Frontal cortex (tissue), 4 donors: ENCODE results near the gene ROPN1. TPM values are rescaled to one million over a fixed set of nuclear protein-coding genes. Genes with fewer than 3 reads are reported as not detected.
"Not testable (repeated sequence)": the region's sequence is repeated elsewhere in the genome, so short reads cannot be mapped to it uniquely, and the experiment has no call there.

Source experiments
- DNase-seq, 2 donors: peaks; one replicate each; pipeline ENCODE4 v3.0.0; 2012; ENCODE audit warnings: low spot score in 2 of 2
- FAIRE-seq: peaks from 2 replicates; lab custom pipeline; 2012; peaks lifted over from hg19 to GRCh38; lab: Jason Lieb, UNC
- total RNA-seq: library from RNA; depleted of rRNA; stranded (reverse); fragments of >200 nt; gene quantifications from one replicate; pipeline ENCODE4 v1.2.3, GENCODE V29; 2014
- donor health status: control.
- donor health status: control.
- donor health status: control.

The ROPN1 gene
- total RNA-seq, 1 donor from 2014 or later = not detected

DNA sequence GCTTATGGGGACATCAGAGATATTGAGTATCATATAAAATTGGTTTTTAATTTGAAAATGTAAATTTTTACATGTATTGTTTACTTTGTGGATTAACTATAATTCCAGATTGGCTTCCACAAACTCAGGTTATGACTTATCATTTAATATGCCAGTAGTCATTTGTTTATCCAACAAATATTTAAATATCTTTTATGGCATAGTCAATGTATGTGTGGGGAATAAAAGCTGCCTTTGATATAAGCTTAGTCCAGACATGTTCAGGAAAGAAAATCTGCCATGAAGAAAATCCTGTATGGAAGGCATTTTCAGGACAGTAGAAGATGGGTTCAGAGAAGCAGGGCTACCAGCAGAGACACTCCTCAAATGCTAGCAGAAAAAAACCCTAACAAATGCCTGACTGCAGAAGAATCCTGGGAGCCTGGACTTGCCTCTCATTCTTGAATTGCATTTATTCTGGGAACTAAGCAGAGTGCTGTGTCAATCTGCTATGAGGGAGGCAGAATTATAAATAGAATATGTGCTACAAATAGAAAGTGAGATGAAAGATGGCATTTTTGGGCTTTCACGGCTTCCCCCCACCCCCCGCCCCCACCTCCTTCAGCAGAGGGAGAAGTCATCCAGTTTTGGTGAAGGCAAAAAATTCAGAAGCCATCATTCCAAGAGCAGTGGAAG is 10.6 kb upstream of the ROPN1 start:
- DNase-seq, FAIRE-seq: not testable (repeated sequence)

- not testable (repeated sequence) for DNase-seq, FAIRE-seq
These were observed 9.4 kb upstream of the ROPN1 start for GRCh38 chr3:124001366-124001765.

DNA sequence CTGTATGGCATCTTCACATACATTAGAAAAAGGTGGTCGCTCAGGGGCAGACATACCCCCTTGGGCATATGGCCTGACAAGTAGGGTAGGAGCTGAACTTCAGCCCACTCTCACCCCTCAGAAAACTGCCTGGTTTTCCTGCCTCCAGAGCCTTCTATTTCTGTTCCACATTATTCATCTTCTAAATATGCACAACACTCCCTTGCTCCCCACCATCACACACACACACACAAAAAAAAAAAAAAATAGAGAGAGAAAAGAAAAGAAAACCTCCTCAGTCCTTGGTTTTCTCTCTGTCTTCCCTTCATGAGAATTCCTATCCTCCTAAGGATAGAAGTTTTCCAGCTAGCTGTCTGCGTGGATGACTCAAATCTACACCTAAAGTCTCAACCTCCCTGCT is 5.6 kb upstream of the ROPN1 start:
- DNase-seq (no peak), FAIRE-seq (no peak)

DNA sequence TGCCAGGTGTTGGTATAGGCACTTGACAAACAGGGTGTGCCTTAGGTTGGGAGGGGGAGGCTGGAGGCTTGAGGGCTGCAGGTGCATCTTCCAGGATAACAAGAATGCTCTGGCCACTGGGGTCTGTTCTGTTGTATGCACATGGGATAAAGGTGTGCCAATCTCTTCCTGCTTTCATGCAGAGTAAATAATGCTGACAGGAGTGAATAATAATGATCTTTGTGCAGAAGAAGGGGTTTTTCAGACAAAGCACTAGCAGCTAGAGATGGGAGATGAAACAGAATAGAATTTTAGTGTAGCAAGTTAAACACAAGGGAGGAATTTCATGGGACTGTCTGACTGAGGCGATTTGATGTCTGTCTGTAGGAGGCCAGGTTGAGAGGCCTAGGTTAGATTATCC is 1.9 kb upstream of the ROPN1 start:
- FAIRE-seq (no peak), DNase-seq (no peak)

- DNase-seq = no peak
- FAIRE-seq = no peak
These were observed 5.5 kb downstream of the ROPN1 start for GRCh38 chr3:123986427-123986826.

GRCh38 chr3:123984957-123985356 is 7.0 kb downstream of the ROPN1 start:
- DNase-seq (no peak), FAIRE-seq (no peak)

- DNase-seq (no peak), FAIRE-seq (no peak)
These were observed 7.6 kb downstream of the ROPN1 start for GRCh38 chr3:123984350-123984749.

- DNase-seq, FAIRE-seq: not testable (repeated sequence)
These were observed 10.6 kb downstream of the ROPN1 start for GRCh38 chr3:123981317-123981716.

DNA sequence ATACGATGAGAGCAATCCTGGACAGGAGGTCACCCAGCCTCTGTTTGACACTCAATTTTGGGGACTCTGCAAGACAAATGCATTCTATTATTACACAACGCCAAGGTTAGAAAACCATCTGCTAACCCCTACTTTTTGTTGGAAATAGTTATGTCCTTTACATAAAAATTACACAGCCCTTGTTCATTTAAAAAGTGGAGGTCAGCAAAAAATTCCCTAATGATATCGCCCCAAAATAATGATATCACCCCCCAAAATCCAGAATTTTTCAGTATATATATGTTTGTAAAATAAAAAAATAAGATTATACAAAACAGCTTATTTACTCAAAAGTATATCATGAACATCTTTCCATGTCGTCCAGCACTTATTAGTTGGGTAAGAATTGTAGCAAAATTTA is 11.4 kb downstream of the ROPN1 start:
- DNase-seq = no peak
- no peak for FAIRE-seq

- FAIRE-seq = not testable (repeated sequence)
These were observed 12.1 kb downstream of the ROPN1 start for GRCh38 chr3:123979525-123980501.

GRCh38 chr3:123976904-123977303 is 15.0 kb downstream of the ROPN1 start:
- FAIRE-seq = not testable (repeated sequence)

More at GRCh38 chr3:123979525-123980501, 12.1 kb downstream of the ROPN1 start:
- DNase-seq = peak in 1 of 2 donors; percentile 25

GRCh38 chr3:123976181-123976898 is 15.6 kb downstream of the ROPN1 start:
- not testable (repeated sequence) for DNase-seq, FAIRE-seq

More at GRCh38 chr3:123976904-123977303, 15.0 kb downstream of the ROPN1 start:
- not testable (repeated sequence) for DNase-seq

GRCh38 chr3:123975030-123975429 is 16.9 kb downstream of the ROPN1 start:
- FAIRE-seq, DNase-seq: not testable (repeated sequence)

GRCh38 chr3:123971406-123971805 is 20.5 kb downstream of the ROPN1 start:
- DNase-seq = no peak
- no peak for FAIRE-seq

- not testable (repeated sequence) for FAIRE-seq, DNase-seq
These were observed 24.7 kb downstream of the ROPN1 start for GRCh38 chr3:123967260-123967659.

- not testable (repeated sequence) for FAIRE-seq
These were observed 25.1 kb downstream of the ROPN1 start for GRCh38 chr3:123966799-123967198.

GRCh38 chr3:123964793-123965192 is 27.1 kb downstream of the ROPN1 start:
- not testable (repeated sequence) for DNase-seq, FAIRE-seq

More at GRCh38 chr3:123966799-123967198, 25.1 kb downstream of the ROPN1 start:
- DNase-seq = not testable (repeated sequence)

DNA sequence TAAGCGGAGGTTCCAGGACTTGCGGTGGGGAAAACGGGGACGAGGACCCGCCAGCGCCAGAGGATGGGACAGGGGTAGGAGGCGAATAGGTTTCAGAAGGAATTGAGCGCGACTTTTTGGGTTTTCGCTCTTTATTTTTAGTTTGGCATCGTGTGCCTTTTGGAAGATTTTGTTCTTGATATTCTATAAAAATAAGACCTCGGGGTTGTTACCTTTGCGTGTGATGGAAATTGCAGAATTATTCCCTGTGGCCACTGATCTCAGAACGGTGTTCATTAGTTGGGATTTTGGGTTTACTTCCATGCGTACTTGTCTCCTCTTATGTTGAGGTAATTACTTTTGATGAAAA is 30.4 kb downstream of the ROPN1 start:
- no peak for DNase-seq
- FAIRE-seq = no peak

GRCh38 chr3:123960781-123961507 is 31.0 kb downstream of the ROPN1 start, which contains the start of gene CCDC14:
Gene CCDC14 (minus strand): TSS chr3:123961229. CDS start chr3:123961173, 56 bp downstream.
- DNase-seq (peak; percentile 32 to 75), FAIRE-seq (no peak)
